ENCODE data around the gene SEMA5A. TPM values are rescaled to one million over a fixed set of nuclear protein-coding genes. Genes with fewer than 3 reads are reported as not detected.

Gene SEMA5A
- total and polyA plus RNA-seq, 4 experiments from 2014 or later, result 1.1 to 4.5 (median 2.4) TPM

- Histone ChIP-seq H3K4me1 (ENCODE audit: insufficient read depth, low read length) (no peaks in the 10 kb centered on the region), H3K4me3 (ENCODE audit: low read length in 2 of 2) (no peak overlapping the region), H3K27me3 (ENCODE audit: insufficient read depth, low read length) (no peaks in the 10 kb centered on the region), H3K36me3 (ENCODE audit: insufficient read depth, low read length) (no peaks in the 10 kb centered on the region), H3K27ac (ENCODE audit: low read depth, low read length) (no peak overlapping the region), H3K9me3 (ENCODE audit: control insufficient read depth in 1 of 2, low read length in 2 of 2) (no peaks in the 10 kb centered on the region)
- Mint-ChIP-seq H3K36me3 (peaks cover 0 to 5% of the 10 kb centered on the region in 2 donors), H3K9me3 (peaks cover 0 to 9% (median 3%) of the 10 kb centered on the region in 8 donors), H3K4me3 (no peak overlapping the region), H3K27me3 (no peaks in the 10 kb centered on the region), H3K4me1 (no peaks in the 10 kb centered on the region), H3K27ac (no peak overlapping the region)
- ChIA-PET CTCF (ENCODE audit: partially characterized antibody) (no interaction called here), POLR2A (ENCODE audit: partially characterized antibody) (no interaction called here)
- no peak for DNase-seq
- intact Hi-C loops (cut with micrococcal nuclease), result no loop called here
Measured at GRCh38 chr5:9118852-9119251, 427.0 kb downstream of the SEMA5A start.

- Histone ChIP-seq H3K4me3 (ENCODE audit: low read length in 2 of 2) (no peak overlapping the region), H3K27me3 (ENCODE audit: insufficient read depth, low read length) (no peaks in the 10 kb centered on the region), H3K36me3 (ENCODE audit: insufficient read depth, low read length) (no peaks in the 10 kb centered on the region), H3K9me3 (ENCODE audit: control insufficient read depth in 1 of 2, low read length in 2 of 2) (no peaks in the 10 kb centered on the region), H3K27ac (ENCODE audit: low read depth, low read length) (no peak overlapping the region), H3K4me1 (ENCODE audit: insufficient read depth, low read length) (no peaks in the 10 kb centered on the region)
- Mint-ChIP-seq H3K36me3 (peaks cover 0 to 3% of the 10 kb centered on the region in 2 donors), H3K9me3 (peaks cover 0 to 10% (median 3%) of the 10 kb centered on the region in 8 donors), H3K27ac (no peak overlapping the region), H3K4me3 (no peak overlapping the region), H3K4me1 (no peaks in the 10 kb centered on the region), H3K27me3 (no peaks in the 10 kb centered on the region)
- POLR2A ChIA-PET (ENCODE audit: partially characterized antibody), result no interaction called here
- intact Hi-C loops (cut with micrococcal nuclease), result no loop called here
- DNase-seq, result no peak
- CTCF ChIA-PET (ENCODE audit: partially characterized antibody), result no interaction called here
Measured at GRCh38 chr5:9115093-9115492, 430.8 kb downstream of the SEMA5A start.

- Histone ChIP-seq H3K27me3 (ENCODE audit: insufficient read depth, low read length) (no peaks in the 10 kb centered on the region), H3K4me1 (ENCODE audit: insufficient read depth, low read length) (no peaks in the 10 kb centered on the region), H3K27ac (ENCODE audit: low read depth, low read length) (no peak overlapping the region), H3K36me3 (ENCODE audit: insufficient read depth, low read length) (no peaks in the 10 kb centered on the region), H3K4me3 (ENCODE audit: low read length in 2 of 2) (no peak overlapping the region), H3K9me3 (ENCODE audit: control insufficient read depth in 1 of 2, low read length in 2 of 2) (peaks cover 0 to 5% of the 10 kb centered on the region in 2 donors)
- Mint-ChIP-seq H3K4me3 (no peak overlapping the region), H3K36me3 (peaks cover 0 to 3% of the 10 kb centered on the region in 2 donors), H3K9me3 (peaks cover 0 to 9% (median 4%) of the 10 kb centered on the region in 8 donors), H3K27ac (no peak overlapping the region), H3K4me1 (no peaks in the 10 kb centered on the region), H3K27me3 (no peaks in the 10 kb centered on the region)
- intact Hi-C loops (cut with micrococcal nuclease), result no loop called here
- ChIA-PET POLR2A (ENCODE audit: partially characterized antibody) (no interaction called here), CTCF (ENCODE audit: partially characterized antibody) (no interaction called here)
- no peak for DNase-seq
Measured at GRCh38 chr5:9112520-9113291, 433.2 kb downstream of the SEMA5A start.

- H3K4me1 Mint-ChIP-seq, result no peaks in the 10 kb centered on the region
- no peak for DNase-seq
- no peaks in the 10 kb centered on the region for H3K27me3 ChIP-seq (ENCODE audit: insufficient read depth, low read length)
- no peaks in the 10 kb centered on the region for H3K4me1 ChIP-seq (ENCODE audit: insufficient read depth, low read length)
- H3K27me3 Mint-ChIP-seq, result no peaks in the 10 kb centered on the region
- intact Hi-C loops (cut with micrococcal nuclease), result no loop called here
- no peaks in the 10 kb centered on the region for H3K36me3 ChIP-seq (ENCODE audit: insufficient read depth, low read length)
- no peak overlapping the region for H3K27ac ChIP-seq (ENCODE audit: low read depth, low read length)
- H3K36me3 Mint-ChIP-seq, result no peaks in the 10 kb centered on the region
- no peak overlapping the region for H3K4me3 Mint-ChIP-seq
- POLR2A ChIA-PET (ENCODE audit: partially characterized antibody), result no interaction called here
- CTCF ChIA-PET (ENCODE audit: partially characterized antibody), result no interaction called here
- H3K4me3 ChIP-seq (ENCODE audit: low read length in 2 of 2), result no peak overlapping the region
- H3K9me3 Mint-ChIP-seq, result peaks cover 0 to 9% (median under 1%) of the 10 kb centered on the region in 8 donors
- no peak overlapping the region for H3K27ac Mint-ChIP-seq
- peaks cover 0 to 5% of the 10 kb centered on the region in 2 donors for H3K9me3 ChIP-seq (ENCODE audit: control insufficient read depth in 1 of 2, low read length in 2 of 2)
Measured at GRCh38 chr5:9108162-9108561, 437.7 kb downstream of the SEMA5A start.

- POLR2A ChIA-PET (ENCODE audit: partially characterized antibody), result no interaction called here
- H3K27ac Mint-ChIP-seq, result no peak overlapping the region
- intact Hi-C loops (cut with micrococcal nuclease), result no loop called here
Measured at GRCh38 chr5:9105851-9106250, 440.0 kb downstream of the SEMA5A start.

GRCh38 chr5:9104571-9105339 lies 441.1 kb downstream of the SEMA5A start:
- H3K4me1 Mint-ChIP-seq, result no peaks in the 10 kb centered on the region
- H3K27ac Mint-ChIP-seq, result no peak overlapping the region
- ChIA-PET POLR2A (ENCODE audit: partially characterized antibody) (no interaction called here), CTCF (ENCODE audit: partially characterized antibody) (no interaction called here)
- H3K4me3 ChIP-seq (ENCODE audit: low read length in 2 of 2), result no peak overlapping the region
- no peaks in the 10 kb centered on the region for H3K36me3 Mint-ChIP-seq
- H3K4me1 ChIP-seq (ENCODE audit: insufficient read depth, low read length), result no peaks in the 10 kb centered on the region
- H3K4me3 Mint-ChIP-seq, result no peak overlapping the region
- H3K36me3 ChIP-seq (ENCODE audit: insufficient read depth, low read length), result no peaks in the 10 kb centered on the region
- intact Hi-C loops (cut with micrococcal nuclease), result no loop called here
- H3K27ac ChIP-seq (ENCODE audit: low read depth, low read length), result no peak overlapping the region
- DNase-seq, result no peak
- no peaks in the 10 kb centered on the region for H3K27me3 ChIP-seq (ENCODE audit: insufficient read depth, low read length)
- peaks cover 0 to 4% (median 0%) of the 10 kb centered on the region in 8 donors for H3K9me3 Mint-ChIP-seq
- H3K27me3 Mint-ChIP-seq, result no peaks in the 10 kb centered on the region
- H3K9me3 ChIP-seq (ENCODE audit: control insufficient read depth in 1 of 2, low read length in 2 of 2), result peaks cover 0 to 5% of the 10 kb centered on the region in 2 donors

More at GRCh38 chr5:9105851-9106250, 440.0 kb downstream of the SEMA5A start:
- H3K4me3 ChIP-seq (ENCODE audit: low read length in 2 of 2), result no peak overlapping the region
- Mint-ChIP-seq H3K9me3 (peaks cover 0 to 9% (median under 1%) of the 10 kb centered on the region in 8 donors), H3K4me3 (no peak overlapping the region), H3K27me3 (no peaks in the 10 kb centered on the region), H3K36me3 (no peaks in the 10 kb centered on the region), H3K4me1 (no peaks in the 10 kb centered on the region)
- no peaks in the 10 kb centered on the region for H3K36me3 ChIP-seq (ENCODE audit: insufficient read depth, low read length)
- no peak overlapping the region for H3K27ac ChIP-seq (ENCODE audit: low read depth, low read length)
- no peaks in the 10 kb centered on the region for H3K4me1 ChIP-seq (ENCODE audit: insufficient read depth, low read length)
- peaks cover 0 to 5% of the 10 kb centered on the region in 2 donors for H3K9me3 ChIP-seq (ENCODE audit: control insufficient read depth in 1 of 2, low read length in 2 of 2)
- no peak for DNase-seq
- no peaks in the 10 kb centered on the region for H3K27me3 ChIP-seq (ENCODE audit: insufficient read depth, low read length)
- CTCF ChIA-PET (ENCODE audit: partially characterized antibody), result no interaction called here

- no peaks in the 10 kb centered on the region for H3K36me3 ChIP-seq (ENCODE audit: insufficient read depth, low read length)
- Mint-ChIP-seq H3K27me3 (no peaks in the 10 kb centered on the region), H3K27ac (no peak overlapping the region), H3K9me3 (peaks cover 0 to 8% (median 0%) of the 10 kb centered on the region in 8 donors), H3K4me1 (no peaks in the 10 kb centered on the region), H3K4me3 (no peak overlapping the region), H3K36me3 (no peaks in the 10 kb centered on the region)
- no peak overlapping the region for H3K4me3 ChIP-seq (ENCODE audit: low read length in 2 of 2)
- intact Hi-C loops (cut with micrococcal nuclease), result no loop called here
- DNase-seq, result no peak
- POLR2A ChIA-PET (ENCODE audit: partially characterized antibody), result no interaction called here
- no peaks in the 10 kb centered on the region for H3K4me1 ChIP-seq (ENCODE audit: insufficient read depth, low read length)
- H3K9me3 ChIP-seq (ENCODE audit: control insufficient read depth in 1 of 2, low read length in 2 of 2), result peaks cover 0 to 5% of the 10 kb centered on the region in 2 donors
- no peaks in the 10 kb centered on the region for H3K27me3 ChIP-seq (ENCODE audit: insufficient read depth, low read length)
- CTCF ChIA-PET (ENCODE audit: partially characterized antibody), result no interaction called here
- H3K27ac ChIP-seq (ENCODE audit: low read depth, low read length), result no peak overlapping the region
Measured at GRCh38 chr5:9103290-9103689, 442.6 kb downstream of the SEMA5A start.

All from CD4-positive, alpha-beta memory T cell (primary cell).